ENCODE measurements around the gene SQOR. TPM values are rescaled to one million over a fixed set of nuclear protein-coding genes. Genes with fewer than 3 reads are reported as not detected.

SQOR gene
- total RNA-seq: 60.1 and 90.5 TPM in 2 replicates

DNA sequence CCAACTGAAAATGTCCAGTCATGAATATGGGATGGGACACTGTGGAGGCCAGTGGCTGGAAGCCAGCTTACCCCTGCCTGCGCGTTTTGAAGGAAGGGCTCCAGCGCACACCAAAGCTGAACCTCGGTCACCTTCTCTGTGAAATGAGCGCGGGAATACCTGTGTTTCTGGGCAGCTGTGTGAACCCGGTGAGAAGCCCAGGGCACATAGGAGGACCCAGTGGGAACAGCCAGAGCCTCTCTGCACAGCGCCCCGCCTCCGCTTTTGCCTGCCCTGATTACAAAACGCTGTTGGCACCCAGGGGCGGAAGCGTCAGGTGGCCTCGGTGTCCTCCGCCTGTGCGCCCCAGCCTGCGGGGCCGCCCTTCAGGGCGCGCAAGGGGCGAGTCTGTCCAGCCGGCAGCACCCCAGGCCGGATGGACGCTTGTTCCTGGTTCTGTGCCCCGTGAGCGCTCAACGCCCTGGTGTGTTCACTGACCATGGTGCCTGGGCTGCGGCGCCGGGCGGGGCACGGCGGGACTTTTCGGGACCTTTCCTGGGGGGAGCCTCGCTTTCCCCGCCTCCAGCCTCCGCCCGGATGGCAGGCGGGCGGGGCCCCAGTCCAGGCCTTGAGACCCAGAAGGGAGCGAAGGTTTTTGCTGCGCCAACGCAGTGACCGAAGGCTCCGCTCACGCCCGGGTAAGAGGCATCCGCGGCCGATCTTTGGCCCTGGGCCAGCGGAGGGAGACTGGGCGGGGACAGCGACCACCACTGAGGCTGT is at the start of gene SQOR:
TSS of gene SQOR (plus strand) at position 598 of the 759 bp plus-strand sequence. CDS start 23,895 bp downstream, outside the sequence.

DNA sequence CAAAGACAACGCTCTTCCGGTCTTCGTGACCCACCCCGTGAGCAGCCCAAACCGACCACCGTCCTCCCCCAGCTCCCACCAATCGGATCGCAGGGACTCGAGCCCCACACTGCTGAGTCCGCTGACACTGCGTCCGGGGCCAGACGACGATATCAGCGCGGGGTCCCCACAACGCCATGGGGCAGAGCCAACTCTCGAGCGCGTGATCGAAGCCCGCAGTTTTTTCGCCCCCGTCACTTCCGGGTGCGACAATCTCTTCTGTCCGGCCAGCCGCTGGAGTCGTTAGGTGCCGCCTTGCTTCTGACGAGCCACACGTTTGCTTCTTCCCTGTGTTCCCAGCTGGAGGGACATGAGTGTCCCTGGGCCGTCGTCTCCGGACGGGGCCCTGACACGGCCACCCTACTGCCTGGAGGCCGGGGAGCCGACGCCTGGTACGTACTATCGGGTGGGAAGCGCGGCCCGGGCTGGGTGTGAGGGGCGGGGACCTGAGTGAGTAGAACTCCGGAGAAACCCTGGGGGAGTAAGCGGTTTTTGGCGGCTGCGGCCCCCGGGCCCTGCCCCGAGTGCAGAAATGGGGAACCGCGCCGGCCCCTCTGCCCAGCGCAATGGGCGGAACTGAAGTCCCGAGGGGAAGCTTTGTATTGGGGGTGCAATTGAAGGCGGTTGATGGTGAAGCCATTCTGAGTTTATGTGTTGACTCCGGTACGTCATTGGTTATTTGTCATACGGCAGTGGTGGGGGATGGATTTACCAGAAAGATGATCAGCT is 47.5 kb upstream of the SQOR start, which contains the start of gene BLOC1S6:
TSS of gene BLOC1S6 (plus strand) at position 285 of the 768 bp plus-strand sequence. CDS start at position 350, 65 bp downstream.

Small RNA genes within 50 kb of the gene (small RNA-seq; reads per million reads assigned to genes)
- not detected for gene RF00019

Other genes starting within 250 kb of the SQOR start
- gene SLC30A4, start 112.3 kb upstream of the SQOR start, total RNA-seq: 5.9 and 6.4 TPM in 2 replicates
- gene BLOC1S6, start 47.6 kb upstream of the SQOR start, total RNA-seq: 61.1 and 72.9 TPM in 2 replicates